Keratinocyte (primary cell): Measurements from ENCODE around the gene FAF2. TPM values are rescaled to one million over a fixed set of nuclear protein-coding genes. Genes with fewer than 3 reads are reported as not detected.

Experiments
- DNase-seq: peaks from one replicate; pipeline ENCODE4 v3.0.0-alpha.2; 2011; ENCODE audit warnings: low read depth, missing footprints, low spot score
- FAIRE-seq: peaks from 2 replicates; lab custom pipeline; 2011; peaks lifted over from hg19 to GRCh38; lab: Jason Lieb, UNC
- H2AFZ ChIP-seq: 2 replicates; pipeline ENCODE4 v1.6.0; 2012; ENCODE audit warnings: low read length, control low read depth, inconsistent platforms; ENCODE audit not compliant: control insufficient read depth
- H3K27ac ChIP-seq: 2 replicates; pipeline ENCODE4 v1.5.1; 2011; ENCODE audit warnings: low read length; ENCODE audit not compliant: control insufficient read depth, insufficient read depth
- H3K27me3 ChIP-seq: 3 replicates; pipeline ENCODE4 v1.6.0; 2011; ENCODE audit warnings: low read length; ENCODE audit not compliant: control insufficient read depth, insufficient read depth; ENCODE audit errors: extremely low read depth
- H3K36me3 ChIP-seq, 2 experiments: 2 replicates in 1 of 2; 3 replicates in 1 of 2; pipeline ENCODE4 v1.5.1; 2011; ENCODE audit warnings: low read length in 2 of 2, mild to moderate bottlenecking in 1 of 2; ENCODE audit not compliant: control insufficient read depth in 2 of 2, insufficient read depth in 2 of 2; ENCODE audit errors: extremely low read depth in 1 of 2
- H3K4me1 ChIP-seq: 3 replicates; pipeline ENCODE4 v1.5.1; 2011; ENCODE audit warnings: low read length; ENCODE audit not compliant: control insufficient read depth, insufficient read depth; ENCODE audit errors: extremely low read depth
- H3K4me2 ChIP-seq: 3 replicates; pipeline ENCODE4 v1.6.0; 2011; ENCODE audit warnings: low read depth, low read length; ENCODE audit not compliant: control insufficient read depth, insufficient read depth; ENCODE audit errors: extremely low read depth
- H3K4me3 ChIP-seq, 3 experiments: fragments of 200-600 bp in 1 of 3; sonication (generic) in 1 of 3; 2 replicates in 2 of 3; 3 replicates in 1 of 3; pipeline ENCODE4 v1.5.1; 2011 to 2016; ENCODE audit warnings: low read length in 3 of 3, mild to moderate bottlenecking in 3 of 3, control low read depth in 2 of 3, inconsistent platforms in 1 of 3, low read depth in 1 of 3, mixed read lengths in 1 of 3, mixed run types in 1 of 3, moderate library complexity in 1 of 3; ENCODE audit not compliant: control insufficient read depth in 2 of 3, insufficient read depth in 2 of 3; ENCODE audit errors: extremely low read depth in 1 of 3
- H3K79me2 ChIP-seq: 2 replicates; pipeline ENCODE4 v1.6.0; 2012; ENCODE audit warnings: low read length; ENCODE audit not compliant: control insufficient read depth, insufficient read depth
- H3K9ac ChIP-seq: 3 replicates; pipeline ENCODE4 v1.6.0; 2011; ENCODE audit warnings: low read length; ENCODE audit not compliant: control insufficient read depth, insufficient read depth; ENCODE audit errors: extremely low read depth
- H3K9me1 ChIP-seq: 3 replicates; pipeline ENCODE4 v1.6.0; 2011; ENCODE audit warnings: low read length; ENCODE audit not compliant: control insufficient read depth, insufficient read depth; ENCODE audit errors: extremely low read depth
- H3K9me3 ChIP-seq: 2 replicates; pipeline ENCODE4 v1.5.1; 2012; ENCODE audit warnings: low read depth, low read length; ENCODE audit not compliant: control insufficient read depth
- H4K20me1 ChIP-seq: 3 replicates; pipeline ENCODE4 v1.6.0; 2011; ENCODE audit warnings: low read length; ENCODE audit not compliant: control insufficient read depth, insufficient read depth; ENCODE audit errors: extremely low read depth
- CTCF ChIP-seq, 3 experiments: IDR thresholded peaks in 1 of 3; conservative IDR thresholded peaks in 1 of 3; optimal IDR thresholded peaks in 1 of 3; 2 replicates in 2 of 3; 3 replicates in 1 of 3; pipeline versions ENCODE3 to v1.5.1; 2011; ENCODE audit warnings: low read length in 3 of 3, mild to moderate bottlenecking in 3 of 3, moderate library complexity in 2 of 3, control low read depth in 1 of 3, inconsistent platforms in 1 of 3; ENCODE audit not compliant: insufficient read depth in 2 of 3; ENCODE audit errors: extremely low read depth in 1 of 3
- EZH2 ChIP-seq: IDR thresholded peaks from one replicate; pipeline ENCODE4 v1.6.1; 2012; ENCODE audit warnings: inconsistent platforms, mild to moderate bottlenecking, low read length, moderate library complexity
- dilution Hi-C: fragments of 300-500 bp; cut with MboI; formaldehyde crosslinking; loops from one replicate; pipeline ENCODE4 v1.7.0; 2020; ENCODE audit warnings: low sequenced_read_pairs; ENCODE audit not compliant: extremely low pct_ligation_motif_present
- polyA plus RNA-seq, 5 experiments: library from polyadenylated mRNA; depleted of rRNA in 3 of 5; stranded (reverse) in 3 of 5; stranded (forward) in 1 of 5; unstranded in 1 of 5; fragments of >200 nt; gene quantifications; 1 replicate in 1 of 5; 2 replicates in 3 of 5; 3 replicates in 1 of 5; pipeline versions ENCODE4 v1.2.1 to v1.2.3, GENCODE V29; 2011 to 2012; ENCODE audit warnings: missing spikeins in 2 of 5, low read depth in 1 of 5, low replicate concordance in 1 of 5

Gene FAF2
- polyA plus RNA-seq, 1 donor (not counting 4 experiments of a cell fraction or from before 2014, with no cell fraction given): 52.9 TPM

- H3K9ac ChIP-seq: no peak overlapping the region
- H3K27me3 ChIP-seq: no peaks in the 10 kb centered on the region
- H3K27ac ChIP-seq: no peak overlapping the region
- H3K9me1 ChIP-seq: peaks cover 2% of the 10 kb centered on the region
- peak overlapping the region; percentile 7 for H3K4me2 ChIP-seq
- H3K4me3 ChIP-seq: no peak overlapping the region
- DNase-seq: no peak
- no peaks in the 10 kb centered on the region for H3K9me3 ChIP-seq
- H3K36me3 ChIP-seq: peaks cover 26 to 43% of the 10 kb centered on the region in 2 experiments
- no peak for TF ChIP-seq CTCF (optimal IDR thresholded peaks at IDR 0.05 in 1 of 3, IDR thresholded peaks at IDR 0.05 in 1 of 3, conservative IDR thresholded peaks at IDR 0.05 in 1 of 3; ENCODE audit: extremely low read depth in 1 of 3, insufficient read depth in 2 of 3, low read length in 3 of 3)
- TF ChIP-seq EZH2: no peak
- no peak overlapping the region for H2AFZ ChIP-seq
- H4K20me1 ChIP-seq: no peaks in the 10 kb centered on the region
- FAIRE-seq: no peak
- peaks cover 25% of the 10 kb centered on the region for H3K79me2 ChIP-seq
- dilution Hi-C loops: no loop called here
- H3K4me1 ChIP-seq: peaks cover 34% of the 10 kb centered on the region
Measured at GRCh38 chr5:176489077-176489476, 40.9 kb downstream of the FAF2 start.

GRCh38 chr5:176490301-176490700 is 42.1 kb downstream of the FAF2 start:
- dilution Hi-C loops: no loop called here
- peaks cover 2% of the 10 kb centered on the region for H3K9me1 ChIP-seq

More at GRCh38 chr5:176490301-176490700, 42.1 kb downstream of the FAF2 start:
- no peak overlapping the region for H3K9ac ChIP-seq
- no peak for FAIRE-seq
- TF ChIP-seq CTCF (optimal IDR thresholded peaks at IDR 0.05 in 1 of 3, IDR thresholded peaks at IDR 0.05 in 1 of 3, conservative IDR thresholded peaks at IDR 0.05 in 1 of 3; ENCODE audit: extremely low read depth in 1 of 3, insufficient read depth in 2 of 3, low read length in 3 of 3) (peak in 1 of 3 experiments; percentile 31), EZH2 (no peak)
- H2AFZ ChIP-seq: no peak overlapping the region
- no peak overlapping the region for H3K4me2 ChIP-seq
- no peak for DNase-seq
- H3K4me3 ChIP-seq: no peak overlapping the region
- H3K9me3 ChIP-seq: no peaks in the 10 kb centered on the region
- peaks cover 22% of the 10 kb centered on the region for H3K79me2 ChIP-seq
- no peak overlapping the region for H3K27ac ChIP-seq
- no peaks in the 10 kb centered on the region for H4K20me1 ChIP-seq
- H3K36me3 ChIP-seq: peaks cover 24 to 43% of the 10 kb centered on the region in 2 experiments
- H3K4me1 ChIP-seq: peaks cover 34% of the 10 kb centered on the region
- no peaks in the 10 kb centered on the region for H3K27me3 ChIP-seq
